IMR-90 (cell line): ENCODE results near the gene PTPRN2. TPM values are rescaled to one million over a fixed set of nuclear protein-coding genes. Genes with fewer than 3 reads are reported as not detected.

Experiments used
- ATAC-seq: fragments of 200-7000 bp; cut with Tn5 transposase; 2 replicates; pipeline ENCODE4 v1.9.1; 2020; ENCODE audit warnings: low read depth, mild to moderate bottlenecking, moderate library complexity
- BruUV-seq: library from RNA; stranded (reverse); fragments of 400-500 nt; replicated peaks from 2 replicates; lab custom pipeline; 2021; lab: Mats Ljungman, UMichigan
- CTCF ChIA-PET: fragments of 300-600 bp; formaldehyde crosslinking; extraction: SDS; loops from one replicate; lab custom pipeline; 2021; ENCODE audit warnings: antibody characterized with exemption; lab: Yijun Ruan, JAX
- POLR2A ChIA-PET: fragments of 300-600 bp; sonication (Branson Sonifier 250); formaldehyde crosslinking; loops from one replicate; lab custom pipeline; 2022; ENCODE audit warnings: antibody characterized with exemption; ENCODE audit not compliant: unreplicated experiment; lab: Charles Lee
- DNase-seq: peaks from one replicate; pipeline ENCODE4 v3.0.0; 2013
- H2AFZ ChIP-seq: replicated peaks from 2 replicates; pipeline ENCODE3; 2013; ENCODE audit warnings: low read length, mild to moderate bottlenecking; ENCODE audit not compliant: poor library complexity
- H2AK5ac ChIP-seq: 2 replicates; pipeline ENCODE4 v1.6.1; 2013; ENCODE audit warnings: low read depth, low read length, inconsistent platforms
- H2AK9ac ChIP-seq: replicated peaks from 2 replicates; pipeline ENCODE3; 2013; ENCODE audit warnings: mild to moderate bottlenecking, low read depth, low read length, moderate library complexity; ENCODE audit not compliant: poor library complexity
- H2BK120ac ChIP-seq: 2 replicates; pipeline ENCODE4 v1.6.1; 2013; ENCODE audit warnings: low read depth, low read length, inconsistent platforms
- H2BK15ac ChIP-seq: 3 replicates; pipeline ENCODE4 v1.6.1; 2013; ENCODE audit warnings: low read depth, low read length, inconsistent platforms
- H2BK20ac ChIP-seq: 2 replicates; pipeline ENCODE4 v1.6.1; 2013; ENCODE audit warnings: low read depth, mild to moderate bottlenecking, inconsistent platforms, low read length, moderate library complexity
- H2BK5ac ChIP-seq: 2 replicates; pipeline ENCODE4 v1.6.1; 2013; ENCODE audit warnings: mild to moderate bottlenecking, low read depth, low read length, inconsistent platforms; ENCODE audit not compliant: poor library complexity, severe bottlenecking
- H3K14ac ChIP-seq: replicated peaks from 2 replicates; pipeline ENCODE4 v1.6.1; 2013; ENCODE audit warnings: low read depth, low read length, inconsistent platforms
- H3K18ac ChIP-seq: 2 replicates; pipeline ENCODE4 v1.6.1; 2013; ENCODE audit warnings: low read depth, low read length, control low read depth
- H3K23ac ChIP-seq: 2 replicates; pipeline ENCODE4 v1.6.1; 2013; ENCODE audit warnings: low read depth, low read length, inconsistent platforms
- H3K27ac ChIP-seq: 2 replicates; pipeline ENCODE4 v1.5.1; 2013; ENCODE audit warnings: mild to moderate bottlenecking, control low read depth, low read length; ENCODE audit not compliant: insufficient read depth
- H3K27me3 ChIP-seq: 2 replicates; pipeline ENCODE4 v1.6.1; 2013; ENCODE audit warnings: low read length; ENCODE audit not compliant: control insufficient read depth, insufficient read depth
- H3K36me3 ChIP-seq: 2 replicates; pipeline ENCODE4 v1.6.1; 2013; ENCODE audit warnings: low read length, mixed read lengths; ENCODE audit not compliant: control insufficient read depth, insufficient read depth
- H3K4ac ChIP-seq: 2 replicates; pipeline ENCODE4 v1.6.1; 2013; ENCODE audit warnings: low read depth, low read length, inconsistent platforms
- H3K4me1 ChIP-seq: 2 replicates; pipeline ENCODE4 v1.6.1; 2013; ENCODE audit warnings: low read length, mixed read lengths; ENCODE audit not compliant: control insufficient read depth, insufficient read depth
- H3K4me2 ChIP-seq: 2 replicates; pipeline ENCODE4 v1.6.1; 2013; ENCODE audit warnings: low read depth, mild to moderate bottlenecking, control low read depth, low read length, moderate library complexity
- H3K4me3 ChIP-seq: 2 replicates; pipeline ENCODE4 v1.5.1; 2013; ENCODE audit warnings: low read depth, mild to moderate bottlenecking, control low read depth, low read length, moderate library complexity; ENCODE audit not compliant: insufficient read depth
- H3K56ac ChIP-seq: 2 replicates; pipeline ENCODE4 v1.6.1; 2013; ENCODE audit warnings: low read length, inconsistent platforms; ENCODE audit not compliant: insufficient read depth; ENCODE audit errors: extremely low read depth
- H3K79me1 ChIP-seq, 2 experiments: 2 replicates each; pipeline ENCODE4 v1.6.1; 2013; ENCODE audit warnings: low read length in 2 of 2, inconsistent platforms in 1 of 2, low read depth in 1 of 2
- H3K9ac ChIP-seq: 2 replicates; pipeline ENCODE4 v1.6.1; 2013; ENCODE audit warnings: low read depth, low read length, control low read depth
- H3K9me1 ChIP-seq: 2 replicates; pipeline ENCODE4 v1.6.1; 2013; ENCODE audit warnings: low read length, inconsistent platforms; ENCODE audit not compliant: insufficient read depth
- H3K9me3 ChIP-seq: 2 replicates; pipeline ENCODE4 v1.6.1; 2013; ENCODE audit warnings: low read length; ENCODE audit not compliant: control insufficient read depth, insufficient read depth
- H4K20me1 ChIP-seq: 2 replicates; pipeline ENCODE4 v1.6.1; 2013; ENCODE audit warnings: low read length, inconsistent platforms; ENCODE audit not compliant: insufficient read depth
- H4K5ac ChIP-seq: 2 replicates; pipeline ENCODE4 v1.6.1; 2013; ENCODE audit warnings: mild to moderate bottlenecking, low read depth, low read length, control low read depth
- H4K8ac ChIP-seq, 2 experiments: 2 replicates each; pipeline ENCODE4 v1.6.1; 2013; ENCODE audit warnings: low read depth in 2 of 2, low read length in 2 of 2, control low read depth in 1 of 2, inconsistent platforms in 1 of 2
- H4K91ac ChIP-seq: 2 replicates; pipeline ENCODE4 v1.6.1; 2013; ENCODE audit warnings: low read depth, low read length, inconsistent platforms; ENCODE audit not compliant: insufficient read depth
- FOS ChIP-seq: fragments of 150-350 bp; IDR thresholded peaks from 2 replicates; pipeline ENCODE4 v1.6.1; 2016; ENCODE audit warnings: low read depth, low read length
- MAZ ChIP-seq: IDR thresholded peaks from 2 replicates; pipeline ENCODE4 v1.6.1; 2012; ENCODE audit warnings: low read depth, mild to moderate bottlenecking, low read length, improper control_type of control experiment, moderate library complexity, borderline replicate concordance
- RCOR1 ChIP-seq: IDR thresholded peaks from 2 replicates; pipeline ENCODE4 v1.6.1; 2012; ENCODE audit warnings: mild to moderate bottlenecking, low read length, improper control_type of control experiment; ENCODE audit not compliant: insufficient replicate concordance
- WGBS, 2 experiments: methylation state at CpG; one replicate each; pipeline versions ENCODE4 v1.1.5 to v1.1.7; 2013; ENCODE audit warnings: missing lambda C conversion rate in 2 of 2; ENCODE audit not compliant: insufficient read length in 1 of 2; ENCODE audit errors: extremely low coverage in 2 of 2; 5-methylcytosine and 5-hydroxymethylcytosine counted together
- dilution Hi-C: fragments of 300-500 bp; cut with HindIII; formaldehyde crosslinking; loops from one replicate; pipeline ENCODE4 v1.14.3; 2018; ENCODE audit warnings: low sequenced_read_pairs; ENCODE audit not compliant: unreplicated experiment
- in situ Hi-C: fragments of 300-500 bp; cut with MboI; formaldehyde crosslinking; loops from 3 replicates; pipeline ENCODE4 v1.14.3; 2019; ENCODE audit warnings: low sequenced_read_pairs, inconsistent platforms, mixed read lengths
- intact Hi-C: fragments of 100-400 bp; cut with micrococcal nuclease; formaldehyde crosslinking; loops from 2 replicates; pipeline ENCODE4 v1.10.0; 2022
- polyA plus RNA-seq, 3 experiments: library from polyadenylated mRNA; depleted of rRNA; stranded (reverse); fragments of >200 nt; gene quantifications; 2 replicates each; pipeline ENCODE4 v1.2.3, GENCODE V29; 2012; ENCODE audit warnings: low replicate concordance in 1 of 3
- total RNA-seq: library from RNA; depleted of rRNA; stranded (reverse); fragments of >200 nt; gene quantifications from 2 replicates; pipeline ENCODE4 v1.2.3, GENCODE V29; 2012

Gene PTPRN2
- total and polyA plus RNA-seq, 2 of the 4 experiments (the other 2 are of a cell fraction), result 0.03 TPM; not detected in 1

GRCh38 chr7:157994319-157994718, 593.3 kb downstream of the PTPRN2 start:
- Histone ChIP-seq H3K4me1 (no peaks in the 10 kb centered on the region), H2BK15ac (no peak overlapping the region), H3K4me2 (no peak overlapping the region), H3K4ac (no peak overlapping the region), H2AK5ac (no peak overlapping the region), H3K79me1 (no peaks in the 10 kb centered on the region), H2BK20ac (no peak overlapping the region), H3K14ac (no peak overlapping the region), H3K36me3 (no peaks in the 10 kb centered on the region), H3K9ac (no peak overlapping the region), H3K4me3 (no peak overlapping the region), H3K9me3 (peaks cover 60% of the 10 kb centered on the region), H3K23ac (no peak overlapping the region), H3K56ac (no peak overlapping the region), H4K20me1 (no peaks in the 10 kb centered on the region), H2BK120ac (no peak overlapping the region), H3K18ac (no peak overlapping the region), H3K27ac (no peak overlapping the region), H4K91ac (no peak overlapping the region), H3K9me1 (no peaks in the 10 kb centered on the region), H2AFZ (no peak overlapping the region), H3K27me3 (no peaks in the 10 kb centered on the region), H4K5ac (no peak overlapping the region), H2AK9ac (no peak overlapping the region), H4K8ac (no peak overlapping the region), H2BK5ac (no peak overlapping the region)
- intact Hi-C loops, result no loop called here
- WGBS, 2 experiments, result no CpG with 5 or more reads among the region's 14 CpGs
- no peak for ATAC-seq
- POLR2A ChIA-PET, result no interaction called here
- DNase-seq, result no peak
- no TSS peak for BruUV-seq
- dilution Hi-C loops, result no loop called here
- CTCF ChIA-PET, result no interaction called here
- no peak for TF ChIP-seq MAZ
- no peak for TF ChIP-seq FOS
- no peak for TF ChIP-seq RCOR1
- in situ Hi-C loops, result no loop called here
